Kidney (tissue), 14 donors: ENCODE measurements around the gene HNF1B. TPM values are rescaled to one million over a fixed set of nuclear protein-coding genes. Genes with fewer than 3 reads are reported as not detected.

Experiments
- DNase-seq, 5 donors: peaks; one replicate each; pipeline ENCODE4 v3.0.0-alpha.2; 2013 to 2020
- FAIRE-seq: peaks from 2 replicates; lab custom pipeline; 2012; peaks lifted over from hg19 to GRCh38; lab: Jason Lieb, UNC
- H3K27ac ChIP-seq, 2 donors: one replicate each; pipeline ENCODE4 v1.7.0; 2013; ENCODE audit warnings: low read depth in 2 of 2, low read length in 2 of 2, inconsistent platforms in 1 of 2
- H3K27me3 ChIP-seq: one replicate; pipeline ENCODE4 v1.7.1; 2013; ENCODE audit warnings: low read length, inconsistent platforms; ENCODE audit not compliant: control insufficient read depth, insufficient read depth
- H3K36me3 ChIP-seq, 3 donors: one replicate each; pipeline versions ENCODE4 v1.7.0 to v1.7.1; 2013; ENCODE audit warnings: low read length in 3 of 3, control low read depth in 1 of 3, inconsistent platforms in 1 of 3; ENCODE audit not compliant: insufficient read depth in 3 of 3, control insufficient read depth in 2 of 3
- H3K4me1 ChIP-seq, 3 donors: one replicate each; pipeline versions ENCODE4 v1.7.0 to v1.7.1; 2013; ENCODE audit warnings: low read length in 3 of 3, inconsistent platforms in 1 of 3, low read depth in 1 of 3; ENCODE audit not compliant: control insufficient read depth in 2 of 3, insufficient read depth in 2 of 3
- H3K4me3 ChIP-seq, 3 donors: one replicate each; pipeline versions ENCODE4 v1.7.0 to v1.8.1; 2013; ENCODE audit warnings: low read length in 3 of 3, control low read depth in 1 of 3, inconsistent platforms in 1 of 3
- H3K9ac ChIP-seq, 3 donors: one replicate each; pipeline versions ENCODE4 v1.7.0 to v1.7.1; 2013; ENCODE audit warnings: low read length in 3 of 3, control low read depth in 1 of 3, inconsistent platforms in 1 of 3
- H3K9me3 ChIP-seq, 3 donors: one replicate each; pipeline versions ENCODE4 v1.7.0 to v1.7.1; 2013; ENCODE audit warnings: low read length in 3 of 3, control low read depth in 1 of 3, inconsistent platforms in 1 of 3; ENCODE audit not compliant: control insufficient read depth in 2 of 3, insufficient read depth in 1 of 3
- intact Hi-C: fragments of 100-400 bp; cut with DNase I; formaldehyde crosslinking; loops from one replicate; pipeline ENCODE4 v1.11.1; 2022
- polyA plus RNA-seq: library from polyadenylated mRNA; stranded (reverse); fragments of 350-450 nt; fragmentation: Illumina TruSeq; extraction: RNeasy Lipid Tissue Mini Kit (QIAGEN cat#74804); gene quantifications from one replicate; pipeline ENCODE4 v1.2.3, GENCODE V29; 2014; ENCODE audit warnings: low read depth, low replicate concordance; ENCODE audit not compliant: insufficient read depth
- total RNA-seq: library from RNA; stranded (reverse); fragmentation: NEBNext Ultra II Directional; extraction: Animal tissue kit (Norgen Biotek cat#: 25700); gene quantifications from one replicate; pipeline ENCODE4 v1.2.1, GENCODE V29; 2021
- TF ChIP-seq, protein P1 (sequence below): IDR thresholded peaks from 3 replicates; pipeline ENCODE4 v1.5.1; 2012; ENCODE audit warnings: mild to moderate bottlenecking, moderate library complexity, borderline replicate concordance; ENCODE audit not compliant: insufficient read depth; ENCODE audit errors: extremely low read depth
- donor health status: control.
- donor health status: control.
- donor health status: control.
- donor health status: control.
- donor health status: control.
- donor health status: DM: yes; HTN: yes; CAD: no.
- donor health status: Normal renal cell carcinoma (clear cell type).

HNF1B gene
- total and polyA plus RNA-seq, 2 donors from 2014 or later = 84.1 to 185 TPM

DNA sequence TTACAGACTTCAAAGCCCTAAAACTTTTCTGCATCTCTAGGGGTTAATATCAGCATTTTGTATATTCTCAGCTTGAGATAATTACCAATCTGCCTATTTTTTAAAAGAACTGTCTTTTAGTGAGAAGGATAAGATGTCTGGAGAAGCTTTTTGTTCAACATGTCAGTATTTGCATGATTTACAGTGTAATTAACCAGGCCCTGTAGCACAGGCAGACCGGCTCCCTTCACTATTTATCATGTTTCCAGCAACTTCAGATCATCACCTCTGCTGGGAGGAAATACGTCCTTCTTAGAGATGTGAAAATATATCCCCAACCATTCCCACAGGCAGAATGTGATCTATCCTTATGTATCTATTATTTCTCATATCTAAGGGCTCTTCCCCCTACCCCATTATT lies 93.0 kb downstream of the HNF1B start:
- Histone ChIP-seq H3K4me3 (no peak overlapping the region), H3K27me3 (no peaks in the 10 kb centered on the region), H3K4me1 (no peaks in the 10 kb centered on the region), H3K27ac (no peak overlapping the region), H3K9me3 (no peaks in the 10 kb centered on the region), H3K9ac (no peak overlapping the region), H3K36me3 (no peaks in the 10 kb centered on the region)
- DNase-seq (no peak), FAIRE-seq (no peak)
- intact Hi-C loops = no loop called here
- TF ChIP-seq, protein P1, sequence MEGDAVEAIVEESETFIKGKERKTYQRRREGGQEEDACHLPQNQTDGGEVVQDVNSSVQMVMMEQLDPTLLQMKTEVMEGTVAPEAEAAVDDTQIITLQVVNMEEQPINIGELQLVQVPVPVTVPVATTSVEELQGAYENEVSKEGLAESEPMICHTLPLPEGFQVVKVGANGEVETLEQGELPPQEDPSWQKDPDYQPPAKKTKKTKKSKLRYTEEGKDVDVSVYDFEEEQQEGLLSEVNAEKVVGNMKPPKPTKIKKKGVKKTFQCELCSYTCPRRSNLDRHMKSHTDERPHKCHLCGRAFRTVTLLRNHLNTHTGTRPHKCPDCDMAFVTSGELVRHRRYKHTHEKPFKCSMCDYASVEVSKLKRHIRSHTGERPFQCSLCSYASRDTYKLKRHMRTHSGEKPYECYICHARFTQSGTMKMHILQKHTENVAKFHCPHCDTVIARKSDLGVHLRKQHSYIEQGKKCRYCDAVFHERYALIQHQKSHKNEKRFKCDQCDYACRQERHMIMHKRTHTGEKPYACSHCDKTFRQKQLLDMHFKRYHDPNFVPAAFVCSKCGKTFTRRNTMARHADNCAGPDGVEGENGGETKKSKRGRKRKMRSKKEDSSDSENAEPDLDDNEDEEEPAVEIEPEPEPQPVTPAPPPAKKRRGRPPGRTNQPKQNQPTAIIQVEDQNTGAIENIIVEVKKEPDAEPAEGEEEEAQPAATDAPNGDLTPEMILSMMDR = no peak

DNA sequence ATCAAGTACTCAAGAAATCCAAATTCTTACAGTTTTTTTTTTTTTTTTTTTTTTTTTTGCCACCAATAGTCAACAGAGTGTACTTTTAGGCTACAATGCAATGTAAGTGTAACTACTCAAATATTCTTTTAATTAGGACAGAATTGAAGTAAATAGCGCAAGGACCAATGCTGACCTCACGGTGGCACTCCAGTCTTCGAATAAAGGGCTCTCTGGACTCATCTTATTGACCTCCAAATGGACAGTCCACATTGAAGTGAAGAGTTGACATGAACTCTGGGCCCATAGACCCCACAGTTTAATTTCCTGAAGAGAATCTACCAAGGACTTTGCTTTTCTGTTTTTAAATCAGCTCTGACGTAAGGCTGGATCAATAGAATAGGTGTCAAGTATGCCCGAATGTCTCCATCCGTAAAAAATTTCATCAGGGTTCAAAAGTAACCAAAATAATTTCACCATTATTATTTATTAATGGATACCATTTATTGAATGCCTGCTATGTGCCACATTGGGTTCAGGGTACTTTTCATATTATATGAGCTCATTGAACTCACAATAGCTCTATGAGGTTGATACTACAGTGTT lies 94.3 kb downstream of the HNF1B start:
- intact Hi-C loops = no loop called here
- peak in 3 of 5 donors; percentile 37 to 70 (median 60) for DNase-seq
- no peaks in the 10 kb centered on the region for H3K27me3 ChIP-seq
- H3K36me3 ChIP-seq = no peaks in the 10 kb centered on the region
- TF ChIP-seq, protein P1 = peak; percentile 57
- no peak overlapping the region for H3K4me3 ChIP-seq
- FAIRE-seq = no peak
- H3K27ac ChIP-seq = no peak overlapping the region
- no peaks in the 10 kb centered on the region for H3K4me1 ChIP-seq
- no peak overlapping the region for H3K9ac ChIP-seq
- H3K9me3 ChIP-seq = no peaks in the 10 kb centered on the region

DNA sequence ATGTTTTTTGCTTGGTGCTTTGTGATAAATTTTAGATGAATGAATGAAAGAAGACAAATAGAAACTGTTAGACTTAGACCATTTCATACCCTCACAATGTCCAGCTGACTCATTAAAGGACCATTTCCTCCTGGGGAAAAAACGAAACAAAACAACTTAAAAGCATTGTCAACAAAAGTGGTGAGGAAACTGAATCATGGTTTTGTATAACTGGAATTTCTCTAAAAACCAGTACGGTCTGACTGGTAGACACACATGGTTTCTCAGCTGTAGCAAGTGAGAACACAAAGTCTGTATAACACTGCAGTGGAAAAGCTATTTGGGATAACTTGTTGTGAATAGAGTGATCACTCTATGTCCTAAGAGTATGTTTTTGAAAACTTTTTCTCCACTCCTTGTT lies 96.3 kb downstream of the HNF1B start:
- Histone ChIP-seq H3K27ac (no peak overlapping the region), H3K9ac (no peak overlapping the region)

More for the DNA sequence above, 96.3 kb downstream of the HNF1B start:
- intact Hi-C loops = no loop called here
- Histone ChIP-seq H3K36me3 (no peaks in the 10 kb centered on the region), H3K4me1 (peaks cover 0 to 4% (median 0%) of the 10 kb centered on the region in 3 donors), H3K27me3 (no peaks in the 10 kb centered on the region), H3K9me3 (no peaks in the 10 kb centered on the region), H3K4me3 (no peak overlapping the region)
- FAIRE-seq = no peak
- TF ChIP-seq, protein P1 = no peak
- no peak for DNase-seq
